ENCODE data around the gene NEK1. TPM values are rescaled to one million over a fixed set of nuclear protein-coding genes. Genes with fewer than 3 reads are reported as not detected.

The NEK1 gene
- total RNA-seq, 1 experiment from 2014 or later, result 6.0 TPM

DNA sequence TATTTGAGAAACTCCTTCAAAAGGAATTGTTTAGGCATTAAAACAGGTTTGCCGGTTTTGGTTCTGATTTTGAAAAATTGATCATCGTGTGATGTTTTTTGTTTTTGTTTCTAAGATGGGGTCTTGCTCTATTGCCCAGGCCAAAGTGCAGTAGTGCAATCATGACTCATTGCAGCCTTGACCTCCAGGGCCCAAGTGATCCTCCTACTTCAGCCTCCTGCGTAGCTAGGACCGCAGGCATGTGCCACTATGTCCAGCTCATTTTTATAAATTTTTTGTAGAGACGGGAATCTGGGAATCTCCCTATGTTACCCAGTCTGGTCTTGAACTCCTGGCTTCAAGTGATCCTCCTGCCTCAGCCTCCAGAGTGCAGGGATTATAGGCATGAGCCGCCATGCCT lies 43.0 kb upstream of the NEK1 start:
- Mint-ChIP-seq H3K4me1 (ENCODE audit: low read depth, unreplicated experiment) (peaks cover 8% of the 10 kb centered on the region), H3K36me3 (ENCODE audit: insufficient read depth, unreplicated experiment) (peaks cover 8% of the 10 kb centered on the region), H3K27ac (ENCODE audit: unreplicated experiment) (no peak overlapping the region), H3K27me3 (ENCODE audit: unreplicated experiment) (no peaks in the 10 kb centered on the region), H3K4me3 (ENCODE audit: low read depth, unreplicated experiment) (no peak overlapping the region), H3K9me3 (ENCODE audit: low read depth, unreplicated experiment) (no peaks in the 10 kb centered on the region)
- no peak for DNase-seq
- TF ChIP-seq, protein P1, sequence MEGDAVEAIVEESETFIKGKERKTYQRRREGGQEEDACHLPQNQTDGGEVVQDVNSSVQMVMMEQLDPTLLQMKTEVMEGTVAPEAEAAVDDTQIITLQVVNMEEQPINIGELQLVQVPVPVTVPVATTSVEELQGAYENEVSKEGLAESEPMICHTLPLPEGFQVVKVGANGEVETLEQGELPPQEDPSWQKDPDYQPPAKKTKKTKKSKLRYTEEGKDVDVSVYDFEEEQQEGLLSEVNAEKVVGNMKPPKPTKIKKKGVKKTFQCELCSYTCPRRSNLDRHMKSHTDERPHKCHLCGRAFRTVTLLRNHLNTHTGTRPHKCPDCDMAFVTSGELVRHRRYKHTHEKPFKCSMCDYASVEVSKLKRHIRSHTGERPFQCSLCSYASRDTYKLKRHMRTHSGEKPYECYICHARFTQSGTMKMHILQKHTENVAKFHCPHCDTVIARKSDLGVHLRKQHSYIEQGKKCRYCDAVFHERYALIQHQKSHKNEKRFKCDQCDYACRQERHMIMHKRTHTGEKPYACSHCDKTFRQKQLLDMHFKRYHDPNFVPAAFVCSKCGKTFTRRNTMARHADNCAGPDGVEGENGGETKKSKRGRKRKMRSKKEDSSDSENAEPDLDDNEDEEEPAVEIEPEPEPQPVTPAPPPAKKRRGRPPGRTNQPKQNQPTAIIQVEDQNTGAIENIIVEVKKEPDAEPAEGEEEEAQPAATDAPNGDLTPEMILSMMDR (IDR thresholded peaks at IDR 0.05; ENCODE audit: unreplicated experiment), result no peak
- intact Hi-C loops (cut with micrococcal nuclease; ENCODE audit: unreplicated experiment), result no loop called here
- CTCF ChIA-PET, result no interaction called here
- BruUV-seq (replicated peaks), result no TSS peak

DNA sequence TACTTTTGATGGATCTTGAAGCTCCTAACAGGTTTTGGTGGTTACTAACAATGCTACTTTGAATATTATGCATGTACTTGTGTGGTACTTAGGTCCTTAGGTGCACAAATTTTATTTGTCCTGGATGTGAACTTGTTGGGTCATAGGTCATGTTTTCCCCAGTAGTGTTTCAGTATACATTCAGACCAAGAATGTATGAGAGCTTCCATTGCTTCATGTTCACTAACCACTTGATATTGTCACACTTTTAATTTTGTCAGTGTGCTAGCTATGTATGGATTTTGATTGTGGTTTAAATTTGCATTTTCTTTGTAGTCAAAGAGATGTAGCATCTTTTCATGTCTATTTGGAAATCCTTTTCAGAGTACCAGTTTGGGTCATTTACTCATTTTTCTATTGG lies 40.2 kb upstream of the NEK1 start:
- CTCF ChIA-PET, result no interaction called here
- DNase-seq, result no peak
- H3K4me1 Mint-ChIP-seq (ENCODE audit: low read depth, unreplicated experiment), result peaks cover 15% of the 10 kb centered on the region
- H3K36me3 Mint-ChIP-seq (ENCODE audit: insufficient read depth, unreplicated experiment), result peaks cover 4% of the 10 kb centered on the region
- H3K9me3 Mint-ChIP-seq (ENCODE audit: low read depth, unreplicated experiment), result no peaks in the 10 kb centered on the region
- no peak overlapping the region for H3K27ac Mint-ChIP-seq (ENCODE audit: unreplicated experiment)
- intact Hi-C loops (cut with micrococcal nuclease; ENCODE audit: unreplicated experiment), result no loop called here
- TF ChIP-seq, protein P1 (IDR thresholded peaks at IDR 0.05; ENCODE audit: unreplicated experiment), result no peak
- no peaks in the 10 kb centered on the region for H3K27me3 Mint-ChIP-seq (ENCODE audit: unreplicated experiment)
- BruUV-seq (replicated peaks), result no TSS peak
- H3K4me3 Mint-ChIP-seq (ENCODE audit: low read depth, unreplicated experiment), result no peak overlapping the region

DNA sequence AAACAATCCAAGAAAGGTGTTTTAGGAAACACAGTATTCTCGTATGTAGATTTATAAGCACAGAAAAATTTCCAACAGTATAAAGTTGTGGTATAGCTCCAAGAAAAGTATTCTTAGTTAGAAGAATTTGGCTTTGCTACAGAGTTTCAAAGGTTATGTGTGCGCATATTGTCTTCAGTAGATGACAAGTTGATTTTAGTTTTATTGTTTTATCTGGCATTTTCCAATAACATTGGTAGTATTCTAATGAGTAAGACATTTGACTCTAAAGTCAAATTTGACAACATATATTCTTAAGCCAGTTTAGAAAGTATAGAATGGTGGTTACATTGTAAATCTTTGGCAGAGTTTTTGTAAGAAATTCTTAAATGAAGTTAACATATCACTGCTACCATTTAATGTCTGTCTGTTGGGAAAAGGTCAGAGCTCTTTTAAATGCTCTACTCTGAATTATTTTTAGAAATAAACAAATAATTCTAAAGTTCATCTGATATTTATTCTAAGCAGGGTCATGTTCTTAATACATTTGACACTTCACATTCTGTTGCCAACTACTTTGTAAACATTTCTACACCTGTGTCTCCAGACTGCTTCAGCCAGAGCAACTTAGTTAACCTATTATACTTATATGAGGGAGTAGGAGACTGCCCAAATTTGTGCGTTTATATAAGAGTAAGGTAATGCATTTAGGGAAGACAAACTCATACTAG lies 38.0 kb upstream of the NEK1 start:
- Mint-ChIP-seq H3K4me1 (ENCODE audit: low read depth, unreplicated experiment) (peaks cover 12% of the 10 kb centered on the region), H3K27me3 (ENCODE audit: unreplicated experiment) (no peaks in the 10 kb centered on the region), H3K4me3 (ENCODE audit: low read depth, unreplicated experiment) (no peak overlapping the region), H3K9me3 (ENCODE audit: low read depth, unreplicated experiment) (no peaks in the 10 kb centered on the region), H3K27ac (ENCODE audit: unreplicated experiment) (no peak overlapping the region), H3K36me3 (ENCODE audit: insufficient read depth, unreplicated experiment) (peaks cover 4% of the 10 kb centered on the region)
- no peak for DNase-seq
- TF ChIP-seq, protein P1 (IDR thresholded peaks at IDR 0.05; ENCODE audit: unreplicated experiment), result no peak
- intact Hi-C loops (cut with micrococcal nuclease; ENCODE audit: unreplicated experiment), result no loop called here
- BruUV-seq (replicated peaks), result no TSS peak
- CTCF ChIA-PET, result interaction anchor here (0.7 to 2.1 kb wide), 2 partner anchors 9 to 18 kb away, joined by 3 to 12 read pairs; no protein-coding TSS in a partner anchor

DNA sequence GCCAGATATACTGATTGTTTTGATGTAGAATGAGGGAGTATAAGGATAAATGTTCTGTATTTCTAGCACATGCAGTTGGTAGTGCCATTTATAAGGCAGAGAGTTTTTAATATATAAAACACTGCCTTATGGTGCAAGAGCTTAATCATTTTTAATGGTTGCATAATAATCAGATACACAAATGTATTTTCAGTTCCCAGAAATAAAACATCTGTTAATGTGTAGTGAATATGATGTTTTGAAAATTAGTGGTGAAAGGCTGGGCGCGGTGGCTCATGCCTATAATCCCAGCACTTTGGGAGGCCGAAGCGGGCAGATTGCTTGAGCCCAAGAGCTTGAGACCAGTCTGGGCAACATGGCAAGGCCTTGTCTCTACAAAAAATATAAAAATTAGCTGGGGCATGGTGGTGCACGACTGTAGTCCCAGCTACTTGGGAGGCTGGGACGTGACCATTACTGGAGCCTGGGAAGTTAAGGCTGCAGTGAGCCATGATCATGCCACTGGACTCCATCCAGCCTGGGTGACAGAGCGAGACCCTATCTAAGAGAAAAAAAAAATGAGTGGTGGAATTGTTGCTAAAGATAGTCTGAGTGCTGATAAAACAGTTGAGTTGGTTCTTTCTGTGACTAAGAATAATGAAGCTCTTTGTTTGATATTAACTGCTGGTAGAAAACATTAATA lies 37.3 kb upstream of the NEK1 start:
- intact Hi-C loops (cut with micrococcal nuclease; ENCODE audit: unreplicated experiment), result no loop called here
- H3K27me3 Mint-ChIP-seq (ENCODE audit: unreplicated experiment), result no peaks in the 10 kb centered on the region
- H3K4me3 Mint-ChIP-seq (ENCODE audit: low read depth, unreplicated experiment), result no peak overlapping the region
- TF ChIP-seq, protein P1 (IDR thresholded peaks at IDR 0.05; ENCODE audit: unreplicated experiment), result no peak
- DNase-seq, result no peak
- no peaks in the 10 kb centered on the region for H3K9me3 Mint-ChIP-seq (ENCODE audit: low read depth, unreplicated experiment)
- peaks cover 12% of the 10 kb centered on the region for H3K4me1 Mint-ChIP-seq (ENCODE audit: low read depth, unreplicated experiment)
- H3K27ac Mint-ChIP-seq (ENCODE audit: unreplicated experiment), result peak overlapping the region; percentile 11
- no TSS peak for BruUV-seq (replicated peaks)
- CTCF ChIA-PET, result interaction anchor here (0.7 to 2.1 kb wide), 2 partner anchors 10 to 17 kb away, joined by 3 to 12 read pairs; no protein-coding TSS in a partner anchor
- peaks cover 4% of the 10 kb centered on the region for H3K36me3 Mint-ChIP-seq (ENCODE audit: insufficient read depth, unreplicated experiment)
